HepG2 (cell line): ENCODE measurements around the gene VASH2. TPM values are rescaled to one million over a fixed set of nuclear protein-coding genes. Genes with fewer than 3 reads are reported as not detected.

Experiments
- ADNP ChIP-seq: sonication (generic); formaldehyde crosslinking; IDR thresholded peaks from 2 replicates; pipeline ENCODE4 v1.4.0; 2020; ENCODE audit warnings: missing genetic modification reagents
- CBX2 ChIP-seq, 2 experiments: fragments of 200-600 bp in 1 of 2; sonication (generic); formaldehyde crosslinking in 1 of 2; IDR thresholded peaks; 2 replicates each; pipeline versions ENCODE4 v1.7.0 to v1.8.1; 2018 to 2022; ENCODE audit warnings: low read depth in 2 of 2, low read length in 1 of 2, mild to moderate bottlenecking in 1 of 2, missing genetic modification reagents in 1 of 2
- ISX ChIP-seq: sonication (generic); formaldehyde crosslinking; conservative IDR thresholded peaks from 2 replicates; pipeline ENCODE4 v1.5.0; 2020; ENCODE audit warnings: missing genetic modification reagents
- KIAA2018 ChIP-seq: sonication (generic); formaldehyde crosslinking; IDR thresholded peaks from 2 replicates; pipeline ENCODE4 v1.5.0; 2020; ENCODE audit warnings: mild to moderate bottlenecking, missing genetic modification reagents, borderline replicate concordance
- SNAPC2 ChIP-seq: sonication (generic); formaldehyde crosslinking; IDR thresholded peaks from 2 replicates; pipeline ENCODE4 v1.8.1; 2022; ENCODE audit warnings: mild to moderate bottlenecking, missing genetic modification reagents
- THAP8 ChIP-seq: sonication (generic); formaldehyde crosslinking; IDR thresholded peaks from 2 replicates; pipeline ENCODE4 v1.5.1; 2020; ENCODE audit warnings: missing genetic modification reagents, mild to moderate bottlenecking, borderline replicate concordance
- ZFP37 ChIP-seq: sonication (generic); formaldehyde crosslinking; IDR thresholded peaks from 2 replicates; pipeline ENCODE4 v1.4.0; 2020; ENCODE audit warnings: missing genetic modification reagents, borderline replicate concordance
- ZNF646 ChIP-seq: sonication (generic); formaldehyde crosslinking; IDR thresholded peaks from 2 replicates; pipeline ENCODE4 v1.9.0; 2021; ENCODE audit warnings: mild to moderate bottlenecking, missing genetic modification reagents
- ZNF768 ChIP-seq: sonication (generic); formaldehyde crosslinking; IDR thresholded peaks from 2 replicates; pipeline ENCODE4 v1.4.0; 2020; ENCODE audit warnings: missing genetic modification reagents
- ZNF83 ChIP-seq: sonication (generic); formaldehyde crosslinking; IDR thresholded peaks from 2 replicates; pipeline ENCODE4 v1.4.0; 2020; ENCODE audit warnings: missing genetic modification reagents, mild to moderate bottlenecking, borderline replicate concordance
- ZNF883 ChIP-seq: sonication (generic); formaldehyde crosslinking; IDR thresholded peaks from 2 replicates; pipeline ENCODE4 v1.5.1; 2020; ENCODE audit warnings: mild to moderate bottlenecking, missing genetic modification reagents; ENCODE audit errors: not compliant biosample characterization
- ZSCAN31 ChIP-seq: sonication (generic); formaldehyde crosslinking; IDR thresholded peaks from 2 replicates; pipeline ENCODE4 v1.5.0; 2020; ENCODE audit warnings: low read depth, mild to moderate bottlenecking, missing genetic modification reagents
- polyA plus RNA-seq, 8 experiments: library from polyadenylated mRNA; depleted of rRNA in 3 of 8; stranded (reverse) in 7 of 8; unstranded in 1 of 8; fragments of >200 nt; fragmentation: Illumina TruSeq in 4 of 8; extraction: Trizol in 4 of 8; gene quantifications; 2 replicates each; pipeline versions ENCODE4 v1.2.1 to v1.2.3, GENCODE V29; 2011 to 2016; ENCODE audit warnings: low read depth in 4 of 8, missing spikeins in 1 of 8, mixed read lengths in 1 of 8; ENCODE audit not compliant: insufficient read depth in 1 of 8
- total RNA-seq, 5 experiments: library from RNA; depleted of rRNA; stranded (reverse); fragments of >200 nt; fragmentation: Illumina TruSeq; extraction: Trizol; gene quantifications; 2 replicates each; pipeline ENCODE4 v1.2.3, GENCODE V29; 2016; ENCODE audit warnings: low read depth in 1 of 5

Gene VASH2
- total and polyA plus RNA-seq, 2 of the 13 experiments (the other 11 are each of a cell fraction or from before 2014, with no cell fraction given): 0.44 to 1.00 TPM

- no peak for TF ChIP-seq KIAA2018 (CRISPR knock-in tag)
- peak; percentile 68 for TF ChIP-seq ZSCAN31 (CRISPR knock-in tag)
- no peak for TF ChIP-seq ZNF646
- TF ChIP-seq ADNP (CRISPR knock-in tag): no peak
- TF ChIP-seq SNAPC2 (CRISPR knock-in tag): no peak
- TF ChIP-seq ZNF83: 0 out of 2 replicates have a peak, but pooled peaks have one; percentile 11
- 0 out of 2 replicates have a peak, but pooled peaks have one; percentile 71 for TF ChIP-seq ZFP37 (CRISPR knock-in tag)
- TF ChIP-seq ZNF768 (CRISPR knock-in tag): peak; percentile 77; the same call in 1 of the 2 replicates
- peak; percentile 44 for TF ChIP-seq ZNF883
- TF ChIP-seq CBX2 (IDR thresholded peaks at IDR 0.05; ENCODE audit: low read depth, low read length): no peak
- TF ChIP-seq CBX2 (CRISPR knock-in tag; IDR thresholded peaks at IDR 0.05; ENCODE audit: low read depth): no peak
- no peak for TF ChIP-seq ISX (CRISPR knock-in tag)
- TF ChIP-seq THAP8 (CRISPR knock-in tag): no peak
Observed at GRCh38 chr1:213015099-213016050, 65.0 kb downstream of the VASH2 start, which contains the start of gene ANGEL2 (continued).
